ENCODE data around the gene ABLIM1.

ABLIM1 gene

DNA sequence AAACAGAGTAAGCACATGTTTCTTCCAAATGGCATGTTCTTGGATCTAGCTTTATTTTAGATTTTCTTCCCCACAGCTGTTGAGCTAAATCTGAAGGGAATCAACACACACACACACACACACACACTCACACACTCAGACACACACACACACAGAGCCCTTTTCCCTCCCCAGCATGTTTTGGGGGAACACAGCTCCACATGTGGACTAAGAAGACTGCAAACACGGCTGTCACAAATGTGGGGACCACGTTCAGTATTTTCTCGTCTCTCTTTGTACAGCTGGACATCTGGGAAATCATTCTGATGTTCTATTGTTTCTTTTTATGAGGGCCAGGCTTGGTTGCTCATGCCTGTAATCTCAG, 116.3 kb downstream of the ABLIM1 start:
- no peak for DNase-seq

DNA sequence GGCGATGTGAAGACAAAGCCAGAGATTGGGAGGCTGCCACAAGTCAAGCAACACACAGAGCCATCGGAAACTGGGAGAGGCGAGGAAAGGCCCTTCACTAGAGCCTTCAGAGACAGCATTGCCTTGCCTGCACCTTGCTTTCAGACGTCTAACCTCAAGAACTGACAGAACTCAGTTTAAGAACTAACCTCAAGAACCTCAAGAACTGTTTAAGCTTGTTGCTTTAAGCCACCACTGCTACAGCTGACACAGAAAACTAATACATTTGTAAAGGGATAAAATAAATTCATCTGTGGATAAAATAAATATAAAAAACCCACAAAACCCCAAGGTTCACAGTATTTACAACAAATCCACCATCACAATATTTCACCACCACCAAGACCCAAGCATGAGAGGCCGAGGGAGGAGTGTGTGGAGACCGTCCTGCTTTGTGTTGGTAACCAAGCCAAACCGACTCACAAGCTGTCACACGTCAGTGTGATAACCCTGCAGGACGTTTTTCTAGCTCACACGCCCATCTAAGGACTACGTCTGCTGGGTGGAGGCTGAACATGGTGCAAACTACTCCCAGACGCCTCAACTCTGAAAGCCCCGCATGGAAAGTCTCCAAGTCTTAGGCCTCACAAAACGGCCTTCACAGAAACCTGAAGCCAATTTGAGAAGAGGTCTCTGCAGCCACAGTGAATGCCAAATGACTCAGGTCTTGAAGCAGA, 116.8 kb downstream of the ABLIM1 start:
- DNase-seq, result peak; percentile 82

DNA sequence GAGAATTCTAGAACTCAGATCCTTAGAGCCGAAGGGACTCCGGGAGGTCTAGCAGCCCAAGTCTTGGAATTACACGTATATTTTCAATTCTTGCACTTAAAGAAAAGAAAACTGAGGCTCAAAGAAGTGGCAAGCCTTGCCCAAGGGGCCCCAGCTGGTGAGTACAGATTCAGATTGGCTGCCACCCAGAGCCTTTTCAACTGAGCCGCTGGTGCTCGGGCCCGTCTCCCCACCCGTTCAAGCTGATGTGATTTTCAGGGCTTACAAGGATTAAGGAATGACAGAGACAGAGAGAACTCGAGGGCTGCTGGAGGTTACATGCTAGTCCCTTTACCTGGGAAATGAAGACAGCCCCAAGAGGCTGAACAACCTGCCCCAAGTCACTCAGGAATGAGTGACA, 117.8 kb downstream of the ABLIM1 start:
- no peak for DNase-seq

DNA sequence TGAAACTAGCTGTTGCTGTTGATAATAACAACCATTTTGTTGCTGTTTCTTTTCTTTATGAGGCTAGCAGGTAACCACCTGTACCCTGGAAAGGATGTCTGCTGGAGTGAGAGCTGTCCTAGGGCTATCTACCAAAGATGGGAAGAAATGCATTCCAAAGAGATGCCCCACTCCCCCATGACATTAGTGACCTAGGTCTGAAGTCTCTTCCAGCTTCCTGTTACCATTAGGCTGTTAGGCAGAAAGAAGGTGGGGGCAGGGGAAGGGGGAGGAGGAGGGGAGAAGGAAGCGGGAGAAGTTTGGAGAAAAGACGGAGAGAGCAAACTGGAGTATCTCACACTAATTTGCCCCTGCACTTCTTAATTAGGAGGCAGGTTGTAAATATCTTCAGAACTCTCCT, 118.5 kb downstream of the ABLIM1 start:
- DNase-seq, result no peak

DNA sequence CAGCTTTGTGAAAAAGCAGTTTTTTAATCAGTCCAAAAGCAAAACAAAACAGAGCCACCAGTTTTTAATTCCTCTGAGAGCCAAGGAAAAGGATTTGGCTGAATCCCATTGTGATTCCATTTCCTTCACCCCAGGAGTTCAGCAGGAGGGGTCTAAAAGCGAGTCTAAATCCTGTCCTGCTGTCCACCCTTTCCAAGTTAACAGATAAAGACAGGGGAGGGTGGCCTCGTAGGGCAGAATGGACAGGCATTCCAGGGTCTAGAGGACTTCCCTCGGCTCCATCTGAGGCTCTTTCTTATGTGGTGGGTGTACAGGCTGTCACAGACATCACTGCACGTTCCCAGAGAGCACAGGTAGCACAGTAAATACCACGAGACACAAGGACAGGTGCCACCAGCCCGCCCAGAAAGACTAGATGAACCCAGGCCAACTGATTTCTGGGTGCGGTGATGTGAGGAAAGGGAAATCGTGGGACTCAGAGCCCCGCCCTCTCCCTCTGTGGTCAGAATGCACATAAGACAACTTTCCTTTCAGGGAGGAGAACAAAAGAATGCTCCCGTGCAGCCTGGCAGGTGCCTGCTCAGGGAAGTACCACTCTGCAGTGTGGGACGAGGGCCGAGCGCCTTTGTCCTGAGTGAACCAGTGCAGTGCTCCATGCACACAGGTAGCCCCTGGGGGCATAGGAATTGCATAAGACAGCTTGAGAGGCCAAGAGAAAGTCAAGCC, 119.7 kb downstream of the ABLIM1 start:
- DNase-seq, result peak; percentile 65

DNA sequence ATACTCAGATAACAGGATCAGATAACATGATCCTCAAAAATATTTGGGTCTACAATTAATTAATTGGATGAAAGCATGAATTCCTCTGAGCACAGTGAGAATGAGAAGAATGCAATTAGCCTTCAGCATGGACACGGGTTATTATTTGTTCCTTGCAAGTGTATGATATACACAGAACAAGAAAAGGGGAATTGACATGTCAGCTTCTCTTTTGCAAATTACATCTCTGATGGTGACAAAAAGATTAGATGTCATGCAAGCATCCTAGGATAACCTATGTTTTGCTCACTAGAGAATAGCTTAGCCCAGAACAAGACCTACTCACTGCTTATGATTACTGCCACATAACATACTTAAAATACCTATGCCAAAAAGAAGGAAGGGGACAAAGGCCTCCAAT, 120.3 kb downstream of the ABLIM1 start:
- no peak for DNase-seq

DNA sequence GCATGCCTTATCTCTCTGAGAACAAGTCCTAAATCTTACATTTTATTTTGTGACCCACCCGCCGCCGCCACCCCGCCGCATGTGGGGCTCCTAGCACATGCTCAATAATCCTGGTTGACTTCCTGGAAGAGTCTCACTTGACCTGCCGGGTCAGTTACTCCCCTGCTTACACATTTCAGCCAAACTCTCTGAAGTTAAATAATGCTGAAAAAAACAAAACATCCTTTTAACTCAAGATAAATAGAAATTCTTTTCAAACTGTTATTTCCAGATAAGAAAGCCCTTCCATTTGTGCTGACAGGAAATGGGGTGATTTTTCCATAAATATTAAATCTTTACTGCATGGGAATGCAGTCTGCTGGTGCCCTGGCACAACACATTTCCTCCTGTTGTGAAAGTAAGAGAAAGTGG, 123.5 kb downstream of the ABLIM1 start:
- no peak for DNase-seq

DNA sequence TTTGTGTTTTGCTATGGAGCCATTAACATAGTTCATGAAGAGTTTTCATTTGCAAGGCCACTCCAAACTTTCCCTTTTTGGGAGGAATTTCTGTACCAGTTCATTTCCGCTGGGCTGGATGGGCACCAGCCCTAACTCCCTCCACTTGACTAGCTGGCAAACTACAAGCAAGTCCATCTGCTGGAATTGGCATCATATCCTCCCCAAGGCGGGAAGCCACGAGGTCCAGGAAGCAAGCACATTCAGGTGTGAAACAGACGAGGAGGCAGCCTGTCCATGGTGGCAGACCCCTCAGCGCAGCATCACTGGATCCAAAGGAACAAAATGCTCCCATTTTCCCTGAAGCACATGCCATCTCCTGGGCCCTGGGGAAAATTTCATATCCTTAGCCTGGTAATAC, 125.8 kb downstream of the ABLIM1 start:
- no peak for DNase-seq

DNA sequence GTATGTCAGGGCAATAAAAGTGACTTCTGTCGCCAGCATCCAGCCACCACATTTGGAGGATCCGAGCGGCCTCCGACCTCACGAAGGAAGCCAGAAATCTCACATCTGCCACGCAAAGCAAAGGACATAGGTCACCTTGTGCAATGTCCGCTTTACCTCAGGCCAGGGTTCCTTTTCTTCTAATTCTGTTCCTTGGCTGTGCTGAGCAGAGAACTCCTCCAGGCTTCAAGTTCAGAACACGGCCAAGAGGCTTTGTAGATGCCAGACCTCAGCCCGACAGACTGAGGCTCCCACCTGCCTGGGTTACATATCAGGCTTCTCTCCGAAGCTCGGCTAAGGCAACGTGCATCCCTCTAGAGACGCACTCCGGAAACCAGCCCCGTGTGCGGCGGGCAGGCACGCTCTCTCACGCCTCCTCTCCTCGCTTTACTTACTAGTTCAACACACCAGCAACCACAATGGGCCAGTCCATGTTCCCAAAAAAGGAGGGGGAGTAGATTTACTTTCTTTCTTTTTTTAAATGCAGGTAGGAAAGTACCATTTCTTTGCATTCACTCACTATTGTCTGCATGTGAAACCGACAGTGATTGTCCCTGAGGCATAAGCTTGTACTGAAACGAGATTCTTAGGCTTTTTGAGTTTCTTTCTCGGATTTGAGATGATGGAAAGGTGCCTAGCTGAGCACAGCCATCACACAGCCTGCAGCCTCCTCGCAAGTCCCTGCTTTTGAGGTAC, 131.4 kb downstream of the ABLIM1 start:
- DNase-seq, result peak; percentile 92

DNA sequence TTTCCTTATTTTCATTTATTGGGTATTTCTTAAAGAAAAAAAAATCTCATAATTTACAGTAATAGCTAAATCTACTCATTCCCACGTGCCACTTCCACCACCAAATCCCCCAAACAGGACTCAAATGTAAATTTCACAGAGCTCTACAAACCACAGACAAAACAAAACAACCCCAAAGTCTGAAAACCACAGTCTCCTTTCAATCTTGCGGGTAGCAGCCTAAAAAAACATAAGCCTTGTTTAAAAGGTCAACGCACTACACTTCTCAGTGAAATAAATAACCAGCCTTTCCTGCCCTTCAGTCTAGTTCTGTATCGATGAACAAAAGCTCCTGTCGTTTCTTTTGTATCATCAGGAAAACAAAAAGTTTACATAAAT, 132.0 kb downstream of the ABLIM1 start:
- peak; percentile 71 for DNase-seq

DNA sequence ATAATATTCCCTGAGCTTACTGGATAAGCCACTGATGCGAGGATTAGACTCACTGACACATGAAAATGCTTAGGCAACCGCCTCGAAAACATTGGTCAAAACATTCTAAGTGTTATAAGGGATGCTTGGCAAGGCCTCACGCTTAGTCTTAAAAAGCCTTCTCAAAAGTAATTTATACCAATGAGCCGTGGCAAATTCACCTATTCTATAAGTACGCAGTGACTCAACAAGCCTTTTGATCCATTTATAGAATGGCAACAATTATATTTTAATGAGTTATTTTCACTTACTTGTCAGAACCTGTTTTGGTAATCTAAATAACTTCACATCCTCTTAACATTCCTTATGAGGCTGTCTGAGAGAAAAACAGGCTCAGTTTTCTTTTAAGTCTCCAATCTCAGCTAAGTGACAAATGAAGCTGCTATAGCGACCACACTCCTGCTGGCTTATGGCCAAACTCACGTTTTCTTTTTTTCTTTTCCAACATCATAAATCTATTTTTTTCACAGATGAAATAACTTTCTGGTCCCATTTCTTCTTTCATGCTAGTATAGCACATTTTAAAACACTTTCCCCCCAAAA, 132.6 kb downstream of the ABLIM1 start:
- peak; percentile 50 for DNase-seq

DNA sequence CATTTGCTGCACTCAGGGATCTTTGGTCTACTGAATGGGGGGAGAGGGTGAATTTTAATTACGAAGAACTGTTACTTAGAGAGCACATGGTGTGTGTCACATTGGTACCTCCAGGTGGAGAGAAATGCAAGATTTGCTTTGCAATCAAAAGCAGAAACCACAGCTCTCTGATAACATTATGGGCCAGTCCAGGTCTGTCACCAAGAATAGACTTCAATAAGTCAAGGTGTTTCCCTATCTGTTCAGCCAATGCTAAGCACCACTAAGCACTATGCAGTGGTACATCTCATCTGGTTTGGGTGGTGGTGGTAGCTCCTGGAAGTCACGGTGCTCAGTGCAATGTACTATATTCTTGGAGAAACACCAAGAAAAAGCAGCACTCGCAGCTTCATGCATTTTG, 134.2 kb downstream of the ABLIM1 start:
- peak; percentile 23 for DNase-seq

DNA sequence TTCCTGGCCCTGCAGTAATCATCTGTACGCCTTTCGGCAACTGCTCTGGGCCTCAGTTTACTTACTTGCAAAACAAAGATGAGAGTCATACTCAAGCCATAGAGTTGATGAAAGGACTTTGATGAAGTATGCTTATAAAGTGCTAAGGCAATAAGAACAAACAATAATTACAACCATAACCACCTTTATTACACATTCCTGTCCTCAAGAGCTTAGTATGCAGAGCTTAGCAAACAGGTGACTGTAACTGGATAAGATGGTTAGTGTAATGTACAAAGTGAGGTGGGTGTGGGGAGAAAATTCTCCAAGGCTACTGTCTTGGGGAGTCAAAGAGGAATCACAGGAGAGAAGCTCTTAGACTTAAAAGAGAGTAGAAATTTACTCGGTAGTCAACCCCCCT, 136.8 kb downstream of the ABLIM1 start:
- no peak for DNase-seq

DNA sequence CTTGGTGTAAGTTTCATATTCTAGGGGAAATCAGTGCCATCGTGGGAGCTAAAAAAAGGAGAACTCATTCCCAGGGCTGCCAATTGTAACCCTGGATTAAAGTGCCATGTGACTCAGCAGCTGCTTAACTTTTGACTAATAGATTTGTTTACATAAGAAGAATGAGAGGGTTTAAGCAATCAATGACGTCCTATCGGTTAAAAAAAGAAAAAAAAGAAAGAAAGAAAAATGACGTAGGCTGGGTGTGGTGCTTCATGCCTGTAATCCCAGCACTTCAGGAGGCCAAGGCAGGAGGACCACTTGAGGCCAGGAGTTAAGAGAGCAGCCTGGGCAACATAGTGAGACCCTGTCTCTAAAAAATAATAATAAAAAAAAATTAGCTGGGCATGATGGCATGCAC, 137.6 kb downstream of the ABLIM1 start:
- no peak for DNase-seq

DNA sequence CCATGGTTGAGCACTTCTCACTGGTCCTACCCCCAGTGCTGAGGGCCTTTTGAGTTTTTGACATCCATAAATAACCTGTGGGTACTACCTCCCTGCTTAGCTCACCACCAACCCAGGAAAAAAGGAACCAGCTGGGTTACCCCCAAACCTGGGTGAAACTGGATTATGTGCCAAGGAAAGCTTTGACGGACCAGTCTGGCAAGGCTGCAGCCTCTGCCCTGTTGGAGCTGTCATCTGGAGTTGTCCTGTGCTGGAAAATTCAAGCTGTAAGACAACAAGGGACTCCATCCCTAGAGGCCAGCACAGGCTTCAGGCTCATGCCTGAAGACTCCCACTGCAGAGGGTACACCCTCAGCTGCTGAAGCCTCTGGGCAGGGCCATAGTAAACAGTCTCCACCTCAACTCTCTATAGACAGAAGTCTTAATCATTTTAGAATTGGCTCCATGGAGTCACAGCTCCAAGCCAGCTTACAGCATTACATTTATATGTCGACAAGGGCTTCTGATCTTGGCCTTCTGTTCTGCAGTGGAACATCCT, 138.2 kb downstream of the ABLIM1 start:
- no peak for DNase-seq

DNA sequence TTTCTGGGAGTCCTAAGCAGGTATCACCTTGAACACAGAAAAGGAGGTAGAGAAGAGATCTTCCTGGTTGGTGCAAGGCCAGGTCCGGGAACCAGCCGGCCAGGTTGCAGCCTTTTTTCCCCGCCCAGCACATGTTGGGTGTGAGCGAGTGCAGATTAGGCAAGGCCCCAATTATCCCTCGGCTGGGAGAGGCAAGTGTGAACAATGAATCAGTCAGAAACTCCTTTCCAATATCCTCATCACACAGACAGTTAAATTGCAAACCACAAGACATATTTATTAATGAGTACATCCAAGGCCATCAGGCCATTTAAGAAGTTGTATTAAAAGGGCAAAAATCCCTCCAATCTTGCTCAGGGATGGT, 138.8 kb downstream of the ABLIM1 start:
- no peak for DNase-seq

DNA sequence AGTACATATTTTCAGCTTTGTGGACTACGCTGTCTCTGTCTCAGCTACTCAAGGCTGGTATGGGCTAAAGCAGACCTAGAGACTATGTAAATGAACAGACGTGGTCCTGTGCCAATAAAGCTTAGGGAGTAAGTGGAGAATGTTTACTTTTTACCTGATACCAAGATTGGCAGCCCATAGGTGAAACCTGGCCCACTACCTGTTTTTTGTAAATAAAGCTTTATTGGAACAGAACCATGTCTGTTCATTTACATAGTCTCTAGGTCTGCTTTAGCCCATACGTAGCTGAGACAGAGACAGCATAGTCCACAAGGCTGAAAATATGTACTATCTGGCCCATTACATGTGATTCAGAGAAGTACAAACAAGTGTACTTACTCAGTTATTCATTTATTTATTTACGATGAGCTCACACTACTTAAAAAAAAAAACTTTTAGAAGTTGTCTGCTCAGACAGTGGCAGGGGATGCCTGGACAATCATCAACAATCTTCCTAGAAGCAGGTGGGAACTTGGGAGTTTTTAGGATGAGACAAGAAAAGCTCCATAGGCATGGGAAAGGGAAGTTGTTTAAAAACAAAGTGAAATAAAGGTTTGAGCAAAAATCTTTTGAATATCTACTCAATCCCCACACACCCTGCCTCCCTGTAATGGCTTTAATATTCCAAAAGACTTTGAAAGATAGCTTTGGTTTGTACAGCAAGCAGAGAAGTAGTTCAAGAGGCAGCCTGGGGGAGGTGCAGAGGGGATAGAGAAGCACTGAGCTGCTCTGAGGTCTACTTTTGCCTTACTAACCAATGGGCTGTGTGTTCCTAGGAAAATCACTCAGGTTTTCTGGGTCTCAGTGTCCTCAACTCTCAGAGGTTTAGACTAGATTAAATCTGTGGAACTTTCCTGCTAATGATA, 139.4 kb downstream of the ABLIM1 start:
- no peak for DNase-seq

DNA sequence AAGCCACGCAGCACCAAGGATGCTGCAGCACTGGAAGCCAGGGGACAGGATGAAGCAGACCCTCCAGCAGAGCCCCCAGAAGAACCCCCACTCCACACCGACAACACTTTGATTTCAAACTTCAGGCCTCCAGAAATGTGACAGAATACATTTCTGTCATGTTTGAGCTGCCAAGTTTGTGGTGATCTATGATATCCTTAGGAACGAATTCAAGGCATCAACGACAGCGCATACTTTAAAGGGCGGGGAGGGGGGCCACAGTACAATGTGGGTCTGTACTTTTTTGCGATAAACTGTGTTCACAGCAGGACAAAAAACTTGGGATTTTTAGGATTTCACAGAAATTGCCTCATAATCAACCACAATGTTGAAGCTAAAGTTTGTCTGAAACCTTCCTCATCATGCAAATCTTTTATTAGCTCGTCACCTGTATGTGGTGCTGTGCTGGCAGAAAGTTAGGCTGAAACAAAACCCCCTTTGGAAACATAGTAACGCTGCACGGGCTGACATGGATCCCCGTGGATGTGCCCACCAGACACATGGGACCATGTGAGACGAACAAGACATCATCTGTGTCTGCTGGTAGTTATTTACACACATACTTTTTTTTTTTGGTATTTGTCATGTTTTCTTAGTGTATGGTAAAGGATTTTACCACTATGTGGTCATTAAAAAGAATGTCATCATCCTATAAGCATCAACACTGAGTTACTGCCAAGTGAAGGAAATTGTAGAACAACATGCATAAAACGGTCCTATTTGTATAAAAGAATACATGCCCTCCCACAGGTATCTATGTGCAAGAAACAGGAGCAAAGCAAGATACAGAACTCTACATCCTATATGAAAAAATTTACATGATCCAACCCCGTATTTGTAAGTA, 140.5 kb downstream of the ABLIM1 start:
- no peak for DNase-seq

DNA sequence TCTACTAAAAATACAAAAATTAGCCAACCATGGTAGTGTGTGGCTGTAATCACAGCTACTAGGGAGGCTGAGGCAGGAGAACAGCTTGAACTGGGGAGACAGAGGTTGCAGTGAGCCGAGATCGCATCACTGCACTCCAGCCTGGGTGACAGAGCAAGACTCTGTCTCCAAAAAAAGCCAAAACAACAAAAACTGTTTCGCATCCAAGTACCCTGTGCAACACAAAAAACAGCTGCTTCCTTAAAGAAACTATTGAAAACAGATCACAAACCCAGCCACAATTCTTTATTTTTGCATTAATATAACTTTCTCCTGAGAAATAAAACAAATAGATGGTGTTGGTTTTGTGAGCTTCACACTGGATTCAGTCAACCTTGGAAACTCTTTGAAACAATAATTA, 141.7 kb downstream of the ABLIM1 start:
- DNase-seq, result no peak

DNA sequence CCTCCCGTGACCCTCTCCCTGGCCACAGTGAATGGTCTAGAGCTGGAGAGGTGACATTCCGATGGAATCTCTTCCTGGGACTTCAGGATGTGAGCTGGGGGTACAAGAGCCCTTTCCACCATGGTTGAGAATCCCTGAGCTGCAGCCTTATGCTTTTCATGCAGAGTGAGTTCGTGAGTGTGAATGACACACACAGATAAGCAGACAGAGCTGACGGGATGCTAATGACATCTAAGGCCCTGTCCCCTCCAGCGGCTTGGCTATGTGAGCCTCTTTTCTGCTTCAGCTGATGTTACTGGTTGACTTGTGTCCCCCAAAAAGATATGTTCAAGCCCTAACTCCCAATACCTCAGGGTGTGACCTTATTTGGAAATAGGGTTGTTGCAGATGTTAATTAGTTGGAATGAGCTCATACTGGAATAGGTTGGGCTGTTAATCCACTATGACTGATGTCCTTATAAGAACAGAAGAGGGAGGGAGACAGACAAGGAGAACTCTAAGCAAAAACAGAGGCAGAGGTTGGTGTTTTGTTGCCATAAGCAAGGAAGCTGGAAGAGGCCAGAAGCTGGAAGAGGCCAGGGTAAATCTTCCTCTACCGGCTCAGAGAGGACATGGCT, 142.7 kb downstream of the ABLIM1 start:
- no peak for DNase-seq

DNA sequence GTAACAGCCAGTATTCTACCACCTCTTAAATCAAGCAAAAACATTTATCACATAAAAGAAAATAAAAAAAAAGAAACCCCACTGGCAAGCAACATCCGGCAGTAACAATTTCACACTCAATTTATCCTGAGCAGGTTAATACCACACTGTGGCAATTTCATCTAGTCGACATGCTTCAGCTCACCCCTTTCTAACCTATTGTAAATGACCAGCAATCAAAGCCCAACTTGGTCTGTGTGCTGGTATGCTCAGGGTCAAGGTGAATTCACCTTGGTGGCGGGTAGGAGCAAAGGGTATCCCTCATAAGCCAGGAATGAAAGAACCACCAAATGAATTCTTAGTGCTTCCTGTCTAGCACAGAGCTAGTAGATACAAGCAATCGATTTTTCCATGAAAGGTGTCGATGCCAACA, 144.7 kb downstream of the ABLIM1 start:
- DNase-seq, result no peak
